ENCODE data around the gene ABHD2.
"Not testable (repeated sequence)": the region's sequence is repeated elsewhere in the genome, so short reads cannot be mapped to it uniquely, and the experiment has no call there.

Gene ABHD2

DNA sequence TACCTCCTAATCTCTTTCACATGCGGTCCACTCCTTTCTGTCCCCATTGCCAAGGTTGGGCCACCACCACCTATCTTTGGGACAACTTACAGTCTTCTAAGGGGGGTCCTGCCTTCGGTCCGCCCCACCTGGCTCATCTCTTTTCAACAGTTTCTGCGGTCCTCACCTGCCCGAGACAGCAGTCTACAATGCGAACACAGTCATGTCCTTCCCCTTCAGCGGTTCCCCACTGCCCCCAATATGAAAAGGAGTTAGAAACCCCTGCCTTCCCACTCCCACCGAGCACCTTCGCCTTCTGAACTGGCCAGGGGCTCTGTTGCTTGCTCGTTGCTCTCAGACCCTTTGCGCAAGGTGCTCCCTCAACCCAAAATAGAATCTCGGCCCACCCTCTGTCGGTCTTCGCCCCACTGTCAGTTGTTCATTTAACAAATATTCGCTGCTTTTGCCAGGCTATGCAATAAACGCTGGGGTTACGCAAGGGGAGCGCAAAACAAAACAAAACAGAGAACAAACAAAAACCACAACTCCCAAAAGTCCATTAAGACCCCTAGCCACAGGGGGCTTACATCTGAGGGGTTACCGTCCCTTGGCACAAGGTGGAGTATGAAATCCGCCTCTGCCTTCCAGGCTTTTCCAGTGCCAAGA, 154.9 kb downstream of the ABHD2 start:
- no peak for DNase-seq

- peak; percentile 96 for DNase-seq
Observed at GRCh38 chr15:89243691-89244573, 155.7 kb downstream of the ABHD2 start, which contains the start of gene FANCI. TSS of gene FANCI (plus strand) at chr15:89243979. CDS start at chr15:89247648, 3,669 bp downstream.

DNA sequence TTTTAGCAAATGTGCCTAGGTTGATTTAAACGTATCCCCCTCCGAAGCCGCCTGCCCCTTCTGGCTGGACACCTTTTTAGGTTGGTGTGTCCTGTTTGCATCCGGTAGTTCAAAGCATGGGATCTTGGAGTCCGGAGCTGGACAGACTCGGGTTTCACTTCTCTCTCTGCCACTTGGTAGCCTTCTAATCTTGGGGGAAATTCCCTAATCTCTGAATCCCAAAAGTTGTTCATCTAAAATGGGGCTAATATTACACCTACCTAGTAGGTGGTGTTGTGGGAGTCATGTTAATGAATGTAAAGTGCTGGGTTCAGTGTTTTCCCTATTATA, 156.3 kb downstream of the ABHD2 start:
- DNase-seq, result no peak

GRCh38 chr15:89247446-89247845, 159.2 kb downstream of the ABHD2 start:
- no peak for DNase-seq

- no peak for DNase-seq
Observed at GRCh38 chr15:89248584-89248983, 160.3 kb downstream of the ABHD2 start.

- DNase-seq, result not testable (repeated sequence)
Observed at GRCh38 chr15:89250142-89250541, 161.9 kb downstream of the ABHD2 start.
